ENCODE results near the gene SLC25A47.
"Not testable (repeated sequence)": the region's sequence is repeated elsewhere in the genome, so short reads cannot be mapped to it uniquely, and the experiment has no call there.

Gene SLC25A47

DNA sequence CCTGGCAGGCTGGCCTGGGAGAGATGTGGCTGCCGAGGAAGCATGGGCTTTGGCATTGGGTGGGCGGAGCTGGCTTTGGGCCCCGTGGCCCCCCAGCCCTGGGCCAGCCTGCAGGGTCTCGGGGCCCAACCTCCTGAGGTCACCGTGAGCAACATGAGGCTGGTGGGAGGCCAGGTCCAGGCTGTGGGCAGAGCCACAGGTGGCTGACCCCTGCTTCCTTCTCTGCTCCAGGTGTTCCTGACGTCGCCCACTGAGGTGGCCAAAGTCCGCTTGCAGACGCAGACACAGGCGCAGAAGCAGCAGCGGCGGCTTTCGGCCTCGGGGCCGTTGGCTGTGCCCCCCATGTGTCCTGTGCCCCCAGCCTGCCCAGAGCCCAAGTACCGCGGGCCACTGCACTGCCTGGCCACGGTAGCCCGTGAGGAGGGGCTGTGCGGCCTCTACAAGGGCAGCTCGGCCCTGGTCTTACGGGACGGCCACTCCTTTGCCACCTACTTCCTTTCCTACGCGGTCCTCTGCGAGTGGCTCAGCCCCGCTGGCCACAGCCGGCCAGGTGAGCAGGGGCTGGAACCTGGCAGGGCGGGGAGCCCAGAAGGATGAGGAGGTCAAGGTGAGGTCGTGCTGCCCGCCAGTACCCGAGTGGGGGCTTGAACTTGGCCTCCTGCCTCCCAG, 5.5 kb downstream of the SLC25A47 start:
- no peak for DNase-seq

DNA sequence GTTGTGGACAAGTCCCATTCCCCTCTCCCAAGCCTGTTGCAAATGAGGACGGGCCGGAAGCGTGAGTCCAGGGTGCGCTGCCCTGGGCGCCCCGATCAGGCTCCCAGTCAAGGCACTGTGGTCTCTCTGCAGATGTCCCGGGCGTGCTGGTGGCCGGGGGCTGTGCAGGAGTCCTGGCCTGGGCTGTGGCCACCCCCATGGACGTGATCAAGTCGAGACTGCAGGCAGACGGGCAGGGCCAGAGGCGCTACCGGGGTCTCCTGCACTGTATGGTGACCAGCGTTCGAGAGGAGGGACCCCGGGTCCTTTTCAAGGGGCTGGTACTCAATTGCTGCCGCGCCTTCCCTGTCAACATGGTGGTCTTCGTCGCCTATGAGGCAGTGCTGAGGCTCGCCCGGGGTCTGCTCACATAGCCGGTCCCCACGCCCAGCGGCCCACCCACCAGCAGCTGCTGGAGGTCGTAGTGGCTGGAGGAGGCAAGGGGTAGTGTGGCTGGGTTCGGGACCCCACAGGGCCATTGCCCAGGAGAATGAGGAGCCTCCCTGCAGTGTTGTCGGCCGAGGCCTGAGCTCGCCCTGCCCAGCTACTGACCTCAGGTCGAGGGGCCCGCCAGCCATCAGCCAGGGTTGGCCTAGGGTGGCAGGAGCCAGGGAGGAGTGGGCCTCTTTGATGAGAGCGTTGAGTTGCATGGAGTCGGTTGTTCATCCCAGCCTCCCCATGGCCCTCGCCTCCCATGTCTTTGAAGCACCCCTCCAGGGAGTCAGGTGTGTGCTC, 6.3 kb downstream of the SLC25A47 start:
- DNase-seq = no peak

DNA sequence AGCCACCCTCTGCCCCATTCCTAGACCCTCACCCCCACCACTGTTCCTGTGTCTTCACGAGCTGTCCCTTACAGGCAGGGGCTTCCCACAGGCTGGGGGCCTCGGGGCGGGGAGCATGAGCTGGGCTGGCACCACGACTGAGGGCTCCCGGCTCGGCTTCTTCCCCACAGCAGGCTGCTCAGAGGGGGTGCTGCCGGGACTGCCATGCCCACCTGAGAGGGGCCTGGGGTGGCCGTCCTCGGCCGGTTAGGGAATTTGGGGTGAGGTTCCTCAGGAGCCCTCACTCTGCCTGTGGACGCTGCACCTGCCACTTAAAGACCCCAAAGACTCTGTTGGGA, 6.8 kb downstream of the SLC25A47 start:
- no peak for DNase-seq

DNA sequence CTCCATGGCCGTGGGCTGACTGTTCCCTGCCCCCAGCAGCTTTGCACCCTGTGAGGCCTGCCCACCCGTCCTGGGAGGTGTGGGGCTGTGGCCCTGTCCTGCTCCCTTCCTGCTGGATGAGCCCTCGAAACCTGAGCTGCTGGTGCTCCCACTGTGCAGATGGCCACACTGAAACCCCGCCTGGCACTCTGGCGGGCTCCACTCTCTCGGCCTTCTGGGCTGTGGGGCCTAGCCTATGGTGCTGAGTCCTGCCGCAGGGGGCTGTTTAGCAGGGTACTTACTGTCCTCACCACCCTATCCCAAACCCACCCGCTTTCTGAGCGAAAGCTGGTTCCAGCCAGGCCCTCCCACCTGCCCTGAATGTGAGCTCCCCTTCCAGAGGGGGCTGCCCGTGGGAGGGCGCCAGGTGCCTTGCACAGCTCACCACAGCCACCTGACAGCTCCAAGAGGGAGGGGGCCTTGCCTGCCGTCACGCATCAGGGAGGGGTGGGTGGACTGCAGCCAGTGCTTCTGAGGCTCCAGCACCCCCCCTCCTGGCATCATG, 7.3 kb downstream of the SLC25A47 start:
- no peak for DNase-seq

DNA sequence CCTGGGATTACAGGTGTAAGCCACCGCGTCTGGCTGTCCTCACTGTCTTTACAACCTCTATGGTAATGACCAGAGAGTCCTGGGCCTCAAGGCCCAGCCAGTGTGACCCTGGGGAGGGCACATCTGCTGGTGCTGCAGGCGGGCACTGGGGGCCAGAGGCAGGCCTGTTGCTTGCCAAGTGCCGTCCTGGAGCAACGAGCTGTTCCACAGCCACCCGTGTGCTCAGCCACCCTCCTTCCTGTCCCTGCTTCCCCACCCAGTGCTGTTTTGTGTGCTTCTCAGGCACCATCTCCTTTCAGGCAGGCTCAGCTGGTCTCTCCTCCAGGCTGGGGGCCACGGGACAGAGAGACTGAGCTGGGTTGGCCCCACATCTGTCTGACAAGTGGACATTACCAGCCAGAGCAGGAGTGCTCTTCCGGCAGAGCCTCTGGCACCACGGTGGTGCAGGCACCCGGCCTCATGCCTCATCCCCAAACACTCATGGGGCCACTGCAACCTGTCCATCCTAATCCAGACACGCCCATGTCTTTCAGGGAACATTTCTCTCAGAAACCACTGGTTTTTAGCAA, 9.0 kb downstream of the SLC25A47 start:
- no peak for DNase-seq

DNA sequence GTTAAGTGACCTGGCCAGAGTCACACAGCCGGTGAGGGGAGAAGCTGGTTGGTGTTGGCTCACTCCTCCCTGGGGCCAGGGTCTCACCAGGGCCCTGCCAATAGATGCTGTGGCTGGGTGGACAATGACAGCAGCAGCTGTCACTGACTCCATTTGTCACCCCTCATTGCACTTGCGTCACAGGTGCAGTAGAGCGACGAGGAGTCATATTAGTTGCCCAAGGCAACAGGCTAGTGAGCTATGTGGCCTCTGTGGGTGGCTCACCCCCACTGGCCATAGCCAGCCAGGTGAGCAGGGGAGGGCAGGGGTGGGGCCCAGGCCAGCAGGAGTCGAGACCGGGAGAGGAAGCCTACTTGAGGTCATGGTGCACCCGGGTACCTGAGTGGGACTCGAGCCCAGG, 9.7 kb downstream of the SLC25A47 start:
- no peak for DNase-seq

DNA sequence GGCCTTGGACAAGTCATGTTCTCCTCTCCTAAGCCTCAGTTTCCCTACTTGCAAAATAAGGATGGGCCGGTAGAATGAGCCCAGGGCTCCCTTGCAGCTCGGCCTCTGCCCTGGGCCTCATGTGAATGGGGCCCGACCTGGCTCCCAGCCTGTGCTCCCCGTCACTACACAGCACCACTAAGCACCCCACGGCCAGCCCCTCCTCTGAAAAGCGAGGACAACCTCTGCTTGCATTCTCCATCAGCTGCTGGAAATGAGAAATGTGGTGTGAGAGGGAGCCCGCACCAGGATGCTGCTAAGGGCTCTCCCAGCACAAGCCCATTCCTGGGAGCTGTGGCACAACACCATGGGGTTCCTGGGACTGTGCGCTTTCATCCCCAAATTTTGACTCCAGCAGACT, 10.2 kb downstream of the SLC25A47 start:
- no peak for DNase-seq

DNA sequence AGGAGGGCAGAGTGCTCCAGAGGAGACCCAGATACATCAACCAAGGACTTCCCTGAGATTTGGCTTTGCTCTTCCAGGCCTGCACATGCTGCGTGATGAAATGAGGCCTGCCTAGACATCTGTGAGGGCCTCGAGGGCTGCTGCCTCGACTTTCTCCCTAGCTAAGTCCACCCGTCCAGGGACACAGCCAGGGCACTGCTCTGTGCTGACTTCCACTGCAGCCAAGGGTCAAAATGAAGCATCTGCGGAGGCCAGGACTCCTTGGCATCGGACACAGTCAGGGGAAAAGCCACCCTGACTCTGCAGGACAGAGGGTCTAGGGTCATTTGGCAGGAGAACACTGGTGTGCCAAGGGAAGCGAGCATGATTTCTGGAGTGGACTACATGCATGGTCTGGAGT, 10.7 kb downstream of the SLC25A47 start:
- DNase-seq = no peak

DNA sequence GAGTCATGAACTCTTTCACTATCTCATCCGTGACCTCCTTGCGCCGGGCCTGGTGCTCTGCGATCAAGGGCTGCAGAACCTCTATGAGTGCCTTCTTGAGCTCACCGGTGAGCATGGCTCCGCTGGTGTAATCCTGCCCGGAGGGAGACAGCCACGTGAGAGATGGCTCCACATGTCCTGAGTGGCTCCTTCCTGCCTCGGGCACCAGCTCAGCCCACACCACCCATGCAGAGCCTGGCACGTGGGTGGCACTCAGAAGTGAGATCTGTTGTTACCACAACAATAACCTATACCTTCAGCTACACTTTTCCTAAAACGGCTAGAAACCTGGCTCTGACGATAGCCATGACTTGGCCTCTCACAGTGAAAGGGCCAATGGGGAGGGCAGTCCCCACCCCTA, 11.8 kb downstream of the SLC25A47 start:
- no peak for DNase-seq

DNA sequence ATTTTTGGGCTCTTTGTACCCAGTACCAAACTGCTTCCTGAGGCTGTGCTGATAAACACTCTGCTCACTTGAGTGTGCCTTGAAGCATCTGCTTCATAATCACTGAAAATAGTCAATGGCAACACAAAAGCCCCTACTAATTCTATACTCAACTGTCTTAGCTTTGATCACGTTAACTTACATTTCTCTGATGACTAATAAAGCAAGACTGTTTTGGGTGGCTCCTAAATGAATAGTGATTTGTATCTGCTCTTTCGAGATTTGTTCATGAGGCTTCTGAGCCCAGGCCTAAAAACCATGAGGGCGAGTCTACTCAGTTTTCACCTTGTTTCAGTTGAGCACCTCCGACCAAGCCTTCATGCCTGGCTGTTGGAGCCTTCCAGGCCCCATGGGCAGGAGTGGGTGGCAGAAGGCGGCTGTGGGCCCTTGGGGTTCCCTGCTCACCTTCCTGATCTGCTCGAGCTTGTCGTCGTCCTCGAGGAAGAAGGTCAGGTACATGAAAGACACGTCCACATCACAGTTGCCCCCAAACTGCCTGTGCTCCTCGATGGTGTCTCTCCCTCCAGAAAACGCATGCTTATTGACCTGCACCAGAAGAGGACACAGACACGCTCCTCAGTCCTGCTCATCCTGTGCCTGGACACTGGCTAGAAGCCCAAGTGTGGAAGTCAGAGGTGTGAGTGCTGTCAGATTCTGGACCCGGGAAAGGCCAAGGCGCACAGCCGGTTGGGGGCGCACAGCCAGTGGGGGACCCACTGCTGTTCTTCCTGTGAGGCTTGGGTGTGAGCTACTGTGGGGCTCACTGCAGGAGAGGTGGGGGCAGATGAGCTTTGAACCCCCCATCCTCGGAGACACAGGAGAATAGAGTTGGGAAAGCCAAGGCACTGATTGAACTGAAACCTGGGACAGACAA, 13.7 kb downstream of the SLC25A47 start:
- DNase-seq = peak; percentile 77

DNA sequence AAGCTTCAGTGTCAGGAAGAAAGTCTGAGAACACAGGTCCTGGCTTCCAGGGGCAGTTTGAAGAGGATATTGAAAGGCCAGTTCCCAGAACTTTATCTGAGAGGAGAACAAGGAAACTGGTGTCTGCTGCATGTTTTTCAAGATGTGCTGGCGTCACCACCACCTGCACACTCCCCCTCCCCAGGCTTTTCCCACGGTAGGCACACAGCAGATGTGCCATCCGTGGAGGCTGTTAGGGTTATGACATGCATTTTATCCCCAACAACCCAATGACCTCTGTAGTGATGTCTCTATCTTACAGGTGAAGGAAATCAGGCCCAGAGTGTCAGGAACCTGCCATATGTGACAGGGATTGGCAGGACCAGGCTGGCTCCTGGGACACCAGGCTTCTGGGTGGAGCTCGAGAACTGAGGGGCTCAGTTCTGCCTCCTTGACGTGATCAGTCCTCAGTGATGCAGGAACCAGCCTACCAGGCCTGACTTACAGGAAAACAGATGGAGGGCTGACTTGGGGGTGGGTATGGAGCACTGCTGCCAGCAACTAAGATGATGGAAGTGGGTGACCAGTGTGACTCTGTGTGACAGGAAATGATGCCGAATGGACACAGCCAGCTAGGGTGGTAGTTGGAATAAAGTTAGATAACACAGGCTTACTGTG, 16.8 kb downstream of the SLC25A47 start:
- no peak for DNase-seq

DNA sequence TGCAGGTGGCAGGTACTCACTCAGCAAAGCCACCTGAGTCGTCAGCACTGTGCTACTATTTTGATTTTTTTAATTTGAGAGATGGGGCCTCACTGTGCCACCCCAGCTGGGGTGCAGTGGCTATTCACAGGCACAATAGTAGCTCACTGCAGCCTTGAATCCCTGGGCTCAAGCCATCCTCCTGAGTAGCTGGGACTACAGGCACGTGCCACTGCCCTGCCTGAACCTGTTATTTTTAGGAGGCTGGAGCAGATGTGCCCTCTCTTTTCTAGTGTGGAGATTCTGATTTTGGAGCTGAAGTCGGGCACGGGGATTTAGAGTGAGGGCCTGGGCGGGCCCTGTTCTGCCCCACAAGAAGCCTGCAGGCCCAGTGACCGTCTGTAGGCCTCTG, 17.3 kb downstream of the SLC25A47 start:
- no peak for DNase-seq

DNA sequence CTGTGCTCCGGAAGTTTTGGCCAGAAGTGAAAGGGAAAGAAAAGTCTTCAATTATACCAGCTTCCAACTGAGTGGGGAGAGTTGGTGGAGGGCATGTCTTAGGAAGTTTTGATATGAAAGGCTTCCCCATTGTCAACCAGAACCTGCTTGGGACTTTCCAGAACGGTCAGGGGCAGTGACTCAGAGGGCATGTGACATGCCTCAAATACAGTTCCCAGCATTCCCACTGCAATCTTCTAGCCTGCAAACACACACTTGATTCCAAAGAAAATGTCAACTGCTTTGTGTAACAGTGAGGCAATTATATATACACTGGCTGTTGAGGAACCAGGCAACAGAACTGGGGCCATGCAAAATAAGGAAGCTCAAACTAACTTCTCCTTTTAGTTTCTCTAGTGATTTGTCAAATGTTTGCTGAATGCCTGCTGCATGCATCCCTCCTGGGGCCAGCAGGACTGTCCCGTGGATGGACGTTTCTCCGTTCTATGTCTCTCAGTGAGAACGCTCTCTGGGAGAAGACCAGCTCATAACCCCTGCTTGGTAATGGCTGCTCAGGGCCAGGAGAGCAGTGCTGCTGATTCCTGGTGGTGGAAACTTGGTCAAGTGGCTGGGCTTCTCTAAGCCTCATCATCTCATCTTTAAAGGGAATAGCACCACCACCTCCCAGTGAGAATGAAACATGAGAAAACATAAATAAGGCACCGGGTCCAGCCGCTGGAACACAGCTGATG, 18.3 kb downstream of the SLC25A47 start:
- DNase-seq = peak; percentile 51

DNA sequence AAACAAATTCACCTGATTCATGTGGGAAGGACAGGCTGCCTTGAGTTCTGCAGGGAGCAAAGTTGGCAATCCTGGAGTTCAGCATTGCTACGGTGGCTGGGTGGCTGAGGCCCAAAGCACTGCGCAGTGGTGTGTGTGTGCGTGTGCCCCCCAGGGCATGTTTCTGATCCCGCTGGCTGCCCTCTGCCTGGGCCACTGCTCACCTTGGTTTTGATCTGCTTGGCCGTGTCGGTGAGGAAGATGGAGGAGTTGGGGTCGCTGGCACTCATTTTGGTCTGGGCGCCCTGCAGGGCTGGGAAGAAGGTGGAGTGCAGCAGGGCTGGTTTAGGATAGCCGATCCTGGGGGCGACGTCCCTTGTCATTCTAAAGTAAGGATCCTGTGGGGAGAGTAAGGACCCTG, 19.1 kb downstream of the SLC25A47 start:
- no peak for DNase-seq

DNA sequence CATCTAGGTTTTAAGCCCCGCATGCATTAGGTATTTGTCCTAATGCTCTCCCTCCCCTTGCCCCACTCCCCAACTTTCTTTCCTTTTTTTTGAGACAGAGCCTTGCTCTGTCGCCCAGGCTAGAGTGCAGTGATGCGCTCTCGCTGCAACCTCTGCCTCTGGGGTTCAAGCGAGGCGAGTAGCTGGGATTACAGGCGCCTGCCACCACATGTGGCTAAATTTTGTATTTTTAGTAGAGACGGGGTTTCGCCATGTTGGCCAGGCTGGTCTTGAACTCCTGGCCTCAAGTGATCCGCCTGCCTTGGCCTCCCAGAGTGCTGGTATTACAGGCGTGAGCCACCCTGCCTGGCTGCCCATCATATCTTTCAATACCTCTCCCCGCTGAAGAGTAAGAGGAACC, 19.7 kb downstream of the SLC25A47 start:
- not testable (repeated sequence) for DNase-seq

DNA sequence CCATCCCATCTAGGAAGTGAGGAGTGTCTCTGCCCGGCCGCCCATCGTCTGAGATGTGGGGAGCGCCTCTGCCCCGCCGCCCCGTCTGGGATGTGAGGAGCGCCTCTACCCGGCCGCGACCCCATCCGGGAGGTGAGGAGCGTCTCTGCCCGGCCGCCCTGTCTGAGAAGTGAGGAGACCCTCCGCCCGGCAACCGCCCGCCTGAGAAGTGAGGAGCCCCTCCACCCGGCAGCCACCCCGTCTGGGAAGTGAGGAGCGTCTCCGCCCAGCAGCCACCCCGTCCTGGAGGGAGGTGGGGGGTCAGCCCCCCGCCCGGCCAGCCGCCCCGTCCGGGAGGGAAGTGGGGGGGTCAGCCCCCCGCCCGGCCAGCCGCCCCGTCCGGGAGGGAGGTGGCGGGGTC, 21.5 kb downstream of the SLC25A47 start:
- not testable (repeated sequence) for DNase-seq

DNA sequence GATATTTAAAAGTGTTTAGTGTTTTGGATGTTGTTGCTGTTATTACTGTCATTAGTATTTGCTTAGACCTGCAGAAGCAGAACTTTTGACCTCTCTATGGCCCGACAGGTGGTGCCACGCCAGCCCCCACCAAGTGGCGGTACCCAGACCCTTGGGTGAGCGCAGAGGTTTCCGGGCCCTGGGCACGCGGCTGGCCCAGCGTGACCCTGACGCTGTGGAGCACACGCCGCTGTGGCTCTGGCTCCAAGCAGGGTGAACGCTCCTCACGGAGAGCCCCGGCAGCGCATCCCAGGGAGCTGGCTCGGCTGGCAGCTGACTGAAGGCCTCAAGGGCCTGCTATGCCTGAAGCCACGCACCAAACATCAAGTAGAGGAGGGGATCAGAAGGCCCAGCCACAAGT, 22.6 kb downstream of the SLC25A47 start:
- DNase-seq = no peak

DNA sequence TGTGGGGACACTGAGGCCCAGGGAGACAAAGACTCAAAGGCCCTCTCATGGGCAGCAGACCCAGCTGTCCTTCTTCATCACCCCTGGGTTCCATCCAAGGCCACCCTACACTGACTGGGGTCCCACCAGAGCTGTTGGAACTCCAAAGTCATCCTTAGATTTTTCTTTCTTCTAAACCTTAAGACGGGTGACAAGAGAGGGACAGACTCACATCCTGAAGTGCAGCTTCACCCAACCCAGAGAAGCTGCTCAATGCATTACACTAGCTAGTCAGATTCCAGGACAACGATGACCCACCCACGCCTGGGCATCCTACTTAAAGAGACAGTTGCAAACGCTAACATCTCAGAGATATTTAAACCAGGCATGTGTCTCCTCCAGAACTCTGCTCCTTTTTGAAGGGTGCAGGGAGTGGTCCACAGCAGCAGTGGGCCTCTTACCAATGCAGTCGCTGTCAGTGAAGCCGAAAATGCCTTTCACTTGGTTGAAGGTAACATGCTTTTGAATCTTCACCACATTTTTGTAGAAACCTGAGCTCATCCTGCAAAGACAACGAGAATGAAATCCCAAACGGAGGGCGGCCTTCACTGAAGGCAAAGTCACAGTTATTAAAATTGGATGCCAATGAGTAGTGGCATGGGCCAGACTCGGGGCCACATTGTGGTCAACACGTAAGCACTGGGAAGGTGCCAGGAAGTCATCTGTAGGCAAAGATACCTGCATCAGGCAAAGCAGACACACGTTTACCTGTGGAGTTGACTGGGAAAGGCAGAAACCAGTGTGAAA, 23.4 kb downstream of the SLC25A47 start:
- DNase-seq = no peak

DNA sequence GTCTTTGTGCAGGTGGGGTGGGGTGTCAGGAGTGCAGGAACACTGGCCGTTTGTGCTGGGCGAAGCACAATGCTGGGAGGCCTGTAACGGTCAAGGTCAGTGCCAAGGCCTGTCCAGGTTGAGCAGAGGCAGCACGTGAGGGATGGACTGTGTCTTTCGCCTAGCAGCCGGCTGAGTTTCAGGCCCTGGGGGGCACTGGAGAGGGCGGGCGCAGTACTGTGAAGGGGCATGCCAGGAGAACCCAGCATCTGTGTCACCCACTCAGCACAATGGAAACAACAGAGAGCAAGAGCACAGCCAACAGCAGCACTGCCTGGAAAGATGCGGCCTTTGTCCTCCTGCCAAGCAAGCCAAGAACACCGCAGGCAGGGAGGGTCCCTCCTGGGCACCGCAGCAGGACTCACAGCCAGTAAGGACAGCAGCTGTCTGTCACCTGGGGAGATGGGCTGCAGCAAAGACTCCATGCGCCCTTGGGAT, 25.2 kb downstream of the SLC25A47 start:
- DNase-seq = no peak

DNA sequence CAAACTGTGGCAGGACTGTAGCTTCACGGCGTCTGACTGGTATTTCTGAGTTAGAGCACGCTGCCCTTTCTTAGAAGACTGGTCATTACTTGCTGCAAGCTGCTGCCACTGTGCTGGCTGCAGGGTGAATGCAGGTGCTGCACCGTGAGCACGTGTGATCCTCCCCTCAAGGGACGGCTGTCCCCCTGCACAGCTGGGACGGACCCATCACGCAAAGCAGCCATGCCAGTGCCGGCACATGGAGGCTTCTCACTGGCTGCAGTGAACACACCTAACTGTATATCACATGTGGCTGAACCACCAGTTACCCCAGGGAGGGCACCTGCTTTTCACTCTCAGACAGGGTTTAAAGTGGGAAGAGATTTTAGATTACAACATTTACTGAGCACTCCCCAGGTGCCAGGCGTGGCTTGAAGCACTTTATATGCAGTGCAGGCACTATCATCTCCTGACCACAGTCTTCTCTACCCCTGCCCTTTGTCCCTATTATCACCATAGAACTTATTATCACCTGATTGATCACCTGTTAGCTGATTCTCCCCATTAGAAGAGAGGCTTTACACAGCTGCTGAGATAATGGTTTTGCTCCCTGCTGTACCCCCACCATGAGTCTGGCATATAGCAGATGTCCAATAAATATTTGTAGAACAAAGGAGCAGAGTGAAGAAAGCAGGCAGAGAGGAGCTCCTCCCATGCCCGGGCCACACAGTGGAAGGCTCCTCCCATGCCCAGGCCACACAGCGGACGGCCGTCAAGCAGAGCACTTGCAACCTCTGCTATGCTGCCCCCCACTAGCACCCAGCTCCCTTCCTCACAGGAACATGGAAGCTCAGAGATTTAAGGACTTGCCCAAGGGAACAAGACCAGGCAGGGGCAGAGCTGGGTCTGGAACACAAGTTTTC, 25.9 kb downstream of the SLC25A47 start:
- no peak for DNase-seq

Measured in activated CD4-positive, alpha-beta T cell treated with anti-CD3 and anti-CD28 coated beads, Interleukin-2, amount 50 U/mL, for 16 hours (primary cell).